ENCODE measurements around the gene OR52D1. TPM values are rescaled to one million over a fixed set of nuclear protein-coding genes. Genes with fewer than 3 reads are reported as not detected.

Gene OR52D1
- total RNA-seq, 4 donors from 2014 or later = not detected

- Histone ChIP-seq H3K4me3 (no peak overlapping the region), H3K27me3 (no peaks in the 10 kb centered on the region), H3K36me3 (no peaks in the 10 kb centered on the region), H3K4me1 (no peaks in the 10 kb centered on the region), H3K9me3 (no peaks in the 10 kb centered on the region), H3K27ac (no peak overlapping the region)
- TF ChIP-seq POLR2A (IDR thresholded peaks at IDR 0.05) (no peak), EP300 (IDR thresholded peaks at IDR 0.05) (no peak), CTCF (IDR thresholded peaks at IDR 0.05) (no peak)
- 93 to 97% methylated on average over 8 of the region's 8 CpGs for WGBS, 2 donors
- DNase-seq (ENCODE audit: low spot score in 2 of 2) = no peak
These were observed 20.1 kb downstream of the OR52D1 start for GRCh38 chr11:5508605-5509004.

GRCh38 chr11:5509803-5510202, 21.3 kb downstream of the OR52D1 start, which contains the start of gene UBQLN3:
TSS of gene UBQLN3 (minus strand) at chr11:5509957. CDS start at chr11:5509558, 399 bp downstream.
- no peak for TF ChIP-seq POLR2A (IDR thresholded peaks at IDR 0.05)
- no peak for TF ChIP-seq EP300 (IDR thresholded peaks at IDR 0.05)
- no peak for TF ChIP-seq CTCF (IDR thresholded peaks at IDR 0.05)
- WGBS, 2 donors = 75 to 78% methylated on average over 4 of the region's 4 CpGs
- Histone ChIP-seq H3K36me3 (no peaks in the 10 kb centered on the region), H3K9me3 (no peaks in the 10 kb centered on the region), H3K27ac (no peak within 1 kb of the TSS), H3K4me1 (no peaks in the 10 kb centered on the region), H3K4me3 (no peak within 1 kb of the TSS), H3K27me3 (no peaks in the 10 kb centered on the region)
- DNase-seq (ENCODE audit: low spot score in 2 of 2) = no peak

- Histone ChIP-seq H3K4me1 (no peaks in the 10 kb centered on the region), H3K9me3 (no peaks in the 10 kb centered on the region), H3K27me3 (no peaks in the 10 kb centered on the region), H3K4me3 (no peak overlapping the region), H3K27ac (no peak overlapping the region), H3K36me3 (no peaks in the 10 kb centered on the region)
- DNase-seq (ENCODE audit: low spot score in 2 of 2) = no peak
- TF ChIP-seq EP300 (IDR thresholded peaks at IDR 0.05) = no peak
- no peak for TF ChIP-seq CTCF (IDR thresholded peaks at IDR 0.05)
- TF ChIP-seq POLR2A (IDR thresholded peaks at IDR 0.05) = no peak
These were observed 26.4 kb downstream of the OR52D1 start for GRCh38 chr11:5514841-5515240.

GRCh38 chr11:5516599-5516998, 28.1 kb downstream of the OR52D1 start, which contains the start of gene UBQLNL:
TSS of gene UBQLNL (minus strand) at chr11:5516699. CDS start at chr11:5516441, 258 bp downstream.
- Histone ChIP-seq H3K9me3 (no peaks in the 10 kb centered on the region), H3K27ac (no peak within 1 kb of the TSS), H3K4me3 (no peak within 1 kb of the TSS), H3K27me3 (no peaks in the 10 kb centered on the region), H3K4me1 (no peaks in the 10 kb centered on the region), H3K36me3 (no peaks in the 10 kb centered on the region)
- WGBS, 2 donors = 92 to 94% methylated on average over 2 of the region's 2 CpGs
- no peak for DNase-seq (ENCODE audit: low spot score in 2 of 2)
- TF ChIP-seq EP300 (IDR thresholded peaks at IDR 0.05) (no peak), CTCF (IDR thresholded peaks at IDR 0.05) (no peak), POLR2A (IDR thresholded peaks at IDR 0.05) (no peak)

GRCh38 chr11:5521540-5521939, 33.1 kb downstream of the OR52D1 start:
- H3K9me3 ChIP-seq = no peaks in the 10 kb centered on the region
- TF ChIP-seq CTCF (IDR thresholded peaks at IDR 0.05) (no peak), EP300 (IDR thresholded peaks at IDR 0.05) (no peak), POLR2A (IDR thresholded peaks at IDR 0.05) (no peak)
- no peak for DNase-seq (ENCODE audit: low spot score in 2 of 2)
- H3K36me3 ChIP-seq = peaks cover 0 to 5% (median 0%) of the 10 kb centered on the region in 3 donors
- no peak overlapping the region for H3K27ac ChIP-seq
- H3K4me1 ChIP-seq = no peaks in the 10 kb centered on the region
- WGBS, 2 donors = 93 to 94% methylated on average over 4 of the region's 4 CpGs
- no peak overlapping the region for H3K4me3 ChIP-seq
- no peaks in the 10 kb centered on the region for H3K27me3 ChIP-seq

Measured in tibial nerve (tissue), 4 donors.